Measurements from ENCODE around the gene ACTL8.

ACTL8 gene

GRCh38 chr1:17857996-17858395 is 102.9 kb downstream of the ACTL8 start:
- no peak overlapping the region for H3K4me3 ChIP-seq (ENCODE audit: low read length)

GRCh38 chr1:17860812-17861211 is 105.7 kb downstream of the ACTL8 start:
- Histone ChIP-seq H3F3A (ENCODE audit: insufficient read depth, low read length) (no peaks in the 10 kb centered on the region), H3K4me3 (ENCODE audit: low read length) (no peak overlapping the region), H3K9ac (ENCODE audit: low read length) (no peak overlapping the region), H3K27me3 (replicated peaks; ENCODE audit: insufficient read depth, low read length) (peaks cover 61% of the 10 kb centered on the region), H3K36me3 (replicated peaks; ENCODE audit: insufficient read depth, low read length) (no peaks in the 10 kb centered on the region), H4K20me1 (ENCODE audit: insufficient read depth, low read length) (no peaks in the 10 kb centered on the region), H3K9me2 (replicated peaks; ENCODE audit: insufficient read depth, low read length) (no peaks in the 10 kb centered on the region), H3K4me2 (ENCODE audit: low read depth, low read length) (no peak overlapping the region), H3K9me3 (replicated peaks; ENCODE audit: insufficient read depth, low read length) (no peaks in the 10 kb centered on the region), H2AFZ (ENCODE audit: low read length) (no peak overlapping the region), H3K4me1 (ENCODE audit: low read length) (no peaks in the 10 kb centered on the region), H3K27ac (ENCODE audit: low read length) (no peak overlapping the region), H3K79me2 (ENCODE audit: low read length) (no peaks in the 10 kb centered on the region)
- TF ChIP-seq CTCF (IDR thresholded peaks at IDR 0.05; ENCODE audit: low read length) (no peak), EZH2phosphoT487 (IDR thresholded peaks at IDR 0.05; ENCODE audit: low read length) (no peak), EZH2 (optimal IDR thresholded peaks at IDR 0.05; ENCODE audit: low read depth, low read length) (no peak)
- no peak for DNase-seq

More at GRCh38 chr1:17857996-17858395, 102.9 kb downstream of the ACTL8 start:
- H3K27me3 ChIP-seq (replicated peaks; ENCODE audit: insufficient read depth, low read length) = peaks cover 59% of the 10 kb centered on the region
- no peak overlapping the region for H3K9ac ChIP-seq (ENCODE audit: low read length)
- H3K36me3 ChIP-seq (replicated peaks; ENCODE audit: insufficient read depth, low read length) = no peaks in the 10 kb centered on the region
- no peak for DNase-seq
- no peaks in the 10 kb centered on the region for H3K79me2 ChIP-seq (ENCODE audit: low read length)
- TF ChIP-seq EZH2phosphoT487 (IDR thresholded peaks at IDR 0.05; ENCODE audit: low read length) (no peak), EZH2 (optimal IDR thresholded peaks at IDR 0.05; ENCODE audit: low read depth, low read length) (no peak), CTCF (IDR thresholded peaks at IDR 0.05; ENCODE audit: low read length) (no peak)
- H3K9me2 ChIP-seq (replicated peaks; ENCODE audit: insufficient read depth, low read length) = no peaks in the 10 kb centered on the region
- H4K20me1 ChIP-seq (ENCODE audit: insufficient read depth, low read length) = no peaks in the 10 kb centered on the region
- no peak overlapping the region for H2AFZ ChIP-seq (ENCODE audit: low read length)
- no peaks in the 10 kb centered on the region for H3K4me1 ChIP-seq (ENCODE audit: low read length)
- H3K4me2 ChIP-seq (ENCODE audit: low read depth, low read length) = no peak overlapping the region
- H3K27ac ChIP-seq (ENCODE audit: low read length) = no peak overlapping the region
- H3K9me3 ChIP-seq (replicated peaks; ENCODE audit: insufficient read depth, low read length) = no peaks in the 10 kb centered on the region
- H3F3A ChIP-seq (ENCODE audit: insufficient read depth, low read length) = no peaks in the 10 kb centered on the region

- Histone ChIP-seq H3K27ac (ENCODE audit: low read length) (no peak overlapping the region), H3K79me2 (ENCODE audit: low read length) (no peaks in the 10 kb centered on the region), H3K4me1 (ENCODE audit: low read length) (no peaks in the 10 kb centered on the region), H3K9me2 (replicated peaks; ENCODE audit: insufficient read depth, low read length) (no peaks in the 10 kb centered on the region), H4K20me1 (ENCODE audit: insufficient read depth, low read length) (no peaks in the 10 kb centered on the region), H3K9me3 (replicated peaks; ENCODE audit: insufficient read depth, low read length) (no peaks in the 10 kb centered on the region), H3K27me3 (replicated peaks; ENCODE audit: insufficient read depth, low read length) (peaks cover 61% of the 10 kb centered on the region), H3K36me3 (replicated peaks; ENCODE audit: insufficient read depth, low read length) (no peaks in the 10 kb centered on the region), H2AFZ (ENCODE audit: low read length) (no peak overlapping the region), H3K4me3 (ENCODE audit: low read length) (no peak overlapping the region), H3F3A (ENCODE audit: insufficient read depth, low read length) (no peaks in the 10 kb centered on the region), H3K4me2 (ENCODE audit: low read depth, low read length) (no peak overlapping the region), H3K9ac (ENCODE audit: low read length) (no peak overlapping the region)
- TF ChIP-seq EZH2phosphoT487 (IDR thresholded peaks at IDR 0.05; ENCODE audit: low read length) (no peak), CTCF (IDR thresholded peaks at IDR 0.05; ENCODE audit: low read length) (no peak), EZH2 (optimal IDR thresholded peaks at IDR 0.05; ENCODE audit: low read depth, low read length) (no peak)
- DNase-seq = no peak
Measured at GRCh38 chr1:17861685-17862084, 106.6 kb downstream of the ACTL8 start.
